GM10248 (cell line): Measurements from ENCODE around the gene VWA1.

Source experiments
- CTCF ChIA-PET: fragments of 300-600 bp; sonication (Branson Sonifier 250); formaldehyde crosslinking; extraction: SDS; loops from one replicate; lab custom pipeline; 2021; ENCODE audit warnings: antibody characterized with exemption; lab: Yijun Ruan, JAX
- POLR2A ChIA-PET: fragments of 350-650 bp; sonication (Branson Sonifier 250); formaldehyde crosslinking; extraction: SDS; loops from one replicate; lab custom pipeline; 2020; ENCODE audit warnings: antibody characterized with exemption; lab: Yijun Ruan, JAX
- DNase-seq: peaks from one replicate; pipeline ENCODE4 v3.0.0; 2012; ENCODE audit errors: extremely low spot score
- CTCF ChIP-seq: IDR thresholded peaks from 2 replicates; pipeline ENCODE4 v1.5.1; 2012; ENCODE audit warnings: mild to moderate bottlenecking, low read depth; ENCODE audit errors: extremely low read depth, missing control alignments, control extremely low read depth

Gene VWA1

GRCh38 chr1:1421147-1421906, 14.2 kb upstream of the VWA1 start, which contains the start of gene ANKRD65:
ANKRD65 (minus strand) TSS chr1:1421276; CDS start chr1:1421005, 271 bp downstream.
- peak; percentile 20 for DNase-seq
- ChIA-PET POLR2A (no interaction called here), CTCF (interaction anchor here (1.4 kb wide), 1 partner anchor 20 kb away, joined by 7 read pairs; no protein-coding TSS in a partner anchor)
- TF ChIP-seq CTCF, result no peak

- ChIA-PET POLR2A (no interaction called here), CTCF (interaction anchor here (1.4 kb wide), 1 partner anchor 19 kb away, joined by 7 read pairs; no protein-coding TSS in a partner anchor)
- TF ChIP-seq CTCF, result no peak
- peak; percentile 13 for DNase-seq
Observed at GRCh38 chr1:1421907-1422464, 13.5 kb upstream of the VWA1 start.

GRCh38 chr1:1422465-1423244, 12.8 kb upstream of the VWA1 start:
- ChIA-PET CTCF (interaction anchor here (1.5 kb wide), 1 partner anchor 14 kb away, joined by 5 read pairs; no protein-coding TSS in a partner anchor), POLR2A (no interaction called here)
- DNase-seq, result peak; percentile 15
- no peak for TF ChIP-seq CTCF

GRCh38 chr1:1423245-1423597, 12.3 kb upstream of the VWA1 start:
- DNase-seq, result no peak
- ChIA-PET POLR2A (no interaction called here), CTCF (interaction anchor here (1.5 kb wide), 1 partner anchor 14 kb away, joined by 5 read pairs; no protein-coding TSS in a partner anchor)
- TF ChIP-seq CTCF, result no peak

GRCh38 chr1:1424707-1425106, 10.8 kb upstream of the VWA1 start:
- TF ChIP-seq CTCF, result no peak
- ChIA-PET POLR2A (no interaction called here), CTCF (no interaction called here)
- no peak for DNase-seq

- CTCF ChIA-PET, result no interaction called here
- no peak for TF ChIP-seq CTCF
Observed at GRCh38 chr1:1425426-1425752, 10.1 kb upstream of the VWA1 start.

More at GRCh38 chr1:1425426-1425752, 10.1 kb upstream of the VWA1 start:
- no peak for DNase-seq
- POLR2A ChIA-PET, result no interaction called here
